Coronary artery (tissue), 2 donors: ENCODE results near the gene KLHDC8A.

ENCODE experiments used
- DNase-seq: peaks from one replicate; pipeline ENCODE4 v3.0.0-alpha.2; 2017; ENCODE audit warnings: low spot score
- H3K27ac ChIP-seq, 2 donors: fragments of 200-600 bp; sonication (generic); one replicate each; pipeline ENCODE4 v1.5.1; 2016 to 2019
- H3K4me3 ChIP-seq: fragments of 200-600 bp; sonication (generic); 2 replicates; pipeline ENCODE4 v1.5.1; 2016; ENCODE audit warnings: mild to moderate bottlenecking, moderate library complexity
- TF ChIP-seq, protein P1 (sequence below): fragments of 200-600 bp; sonication (generic); IDR thresholded peaks from one replicate; pipeline ENCODE4 v1.5.1; 2019; ENCODE audit warnings: antibody characterized with exemption

Gene KLHDC8A

GRCh38 chr1:205335692-205336091 lies 21.0 kb downstream of the KLHDC8A start:
- no peak for DNase-seq
- Histone ChIP-seq H3K4me3 (no peak overlapping the region), H3K27ac (no peak overlapping the region)
- TF ChIP-seq, protein P1, sequence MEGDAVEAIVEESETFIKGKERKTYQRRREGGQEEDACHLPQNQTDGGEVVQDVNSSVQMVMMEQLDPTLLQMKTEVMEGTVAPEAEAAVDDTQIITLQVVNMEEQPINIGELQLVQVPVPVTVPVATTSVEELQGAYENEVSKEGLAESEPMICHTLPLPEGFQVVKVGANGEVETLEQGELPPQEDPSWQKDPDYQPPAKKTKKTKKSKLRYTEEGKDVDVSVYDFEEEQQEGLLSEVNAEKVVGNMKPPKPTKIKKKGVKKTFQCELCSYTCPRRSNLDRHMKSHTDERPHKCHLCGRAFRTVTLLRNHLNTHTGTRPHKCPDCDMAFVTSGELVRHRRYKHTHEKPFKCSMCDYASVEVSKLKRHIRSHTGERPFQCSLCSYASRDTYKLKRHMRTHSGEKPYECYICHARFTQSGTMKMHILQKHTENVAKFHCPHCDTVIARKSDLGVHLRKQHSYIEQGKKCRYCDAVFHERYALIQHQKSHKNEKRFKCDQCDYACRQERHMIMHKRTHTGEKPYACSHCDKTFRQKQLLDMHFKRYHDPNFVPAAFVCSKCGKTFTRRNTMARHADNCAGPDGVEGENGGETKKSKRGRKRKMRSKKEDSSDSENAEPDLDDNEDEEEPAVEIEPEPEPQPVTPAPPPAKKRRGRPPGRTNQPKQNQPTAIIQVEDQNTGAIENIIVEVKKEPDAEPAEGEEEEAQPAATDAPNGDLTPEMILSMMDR: peak; percentile 78

DNA sequence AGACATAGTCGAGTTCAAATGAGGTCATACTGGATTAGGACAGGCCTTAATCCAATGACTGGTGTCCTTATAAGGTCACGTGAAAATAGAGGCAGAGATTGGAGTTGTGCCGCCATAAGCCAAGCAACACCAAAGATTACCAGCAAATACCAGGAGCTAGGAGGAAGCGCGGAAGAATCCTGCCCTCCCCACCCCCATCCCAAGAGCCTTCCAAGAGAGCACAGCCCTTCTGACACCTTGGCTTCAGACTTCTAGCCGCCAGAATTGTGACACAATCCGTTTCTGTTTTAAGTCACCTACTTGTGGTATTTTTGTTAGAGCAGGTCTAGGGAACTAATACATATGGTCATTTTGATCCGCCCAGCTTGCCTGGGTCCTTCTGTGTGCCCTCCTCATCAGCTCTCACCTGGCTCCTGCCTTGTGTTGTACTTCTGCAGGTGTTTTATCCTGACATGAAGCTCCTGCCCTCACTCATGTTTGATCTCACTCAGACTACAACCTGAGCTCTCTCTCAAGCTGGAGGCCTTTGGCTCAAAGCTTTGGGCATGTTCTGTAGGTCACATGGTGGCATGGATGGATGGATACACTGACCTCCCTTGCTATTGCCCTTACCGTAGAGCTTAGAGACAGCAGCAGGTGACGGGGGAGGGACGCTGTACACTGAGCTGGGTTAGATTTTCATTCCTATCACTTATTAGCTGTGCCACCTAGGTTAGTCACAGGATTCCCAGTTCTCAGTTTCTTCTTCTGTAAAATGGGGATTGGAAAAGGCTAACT lies 24.5 kb downstream of the KLHDC8A start:
- Histone ChIP-seq H3K4me3 (no peak overlapping the region), H3K27ac (no peak overlapping the region)
- DNase-seq: no peak
- TF ChIP-seq, protein P1: no peak

DNA sequence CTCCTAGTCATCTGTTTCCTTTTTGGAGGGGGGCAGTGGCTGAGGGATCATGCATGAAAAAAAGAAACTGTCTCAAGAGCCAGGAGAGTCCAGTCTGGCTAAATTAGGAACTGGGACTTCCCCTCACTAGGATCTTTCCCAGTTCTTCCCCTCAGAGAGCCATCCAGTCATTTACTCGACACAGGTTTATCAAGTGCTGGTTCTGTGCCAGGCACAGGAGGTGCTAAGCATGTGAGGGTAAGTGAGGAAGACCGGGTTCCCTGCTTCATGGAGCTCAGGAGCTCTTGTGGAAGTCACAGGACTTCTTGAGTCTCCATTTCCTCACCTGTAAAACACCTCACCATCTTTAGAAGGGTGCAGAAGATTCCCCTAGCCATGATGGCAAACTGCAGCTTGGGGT lies 26.6 kb downstream of the KLHDC8A start:
- H3K4me3 ChIP-seq: no peak overlapping the region
- no peak overlapping the region for H3K27ac ChIP-seq
- no peak for DNase-seq
- TF ChIP-seq, protein P1: no peak

DNA sequence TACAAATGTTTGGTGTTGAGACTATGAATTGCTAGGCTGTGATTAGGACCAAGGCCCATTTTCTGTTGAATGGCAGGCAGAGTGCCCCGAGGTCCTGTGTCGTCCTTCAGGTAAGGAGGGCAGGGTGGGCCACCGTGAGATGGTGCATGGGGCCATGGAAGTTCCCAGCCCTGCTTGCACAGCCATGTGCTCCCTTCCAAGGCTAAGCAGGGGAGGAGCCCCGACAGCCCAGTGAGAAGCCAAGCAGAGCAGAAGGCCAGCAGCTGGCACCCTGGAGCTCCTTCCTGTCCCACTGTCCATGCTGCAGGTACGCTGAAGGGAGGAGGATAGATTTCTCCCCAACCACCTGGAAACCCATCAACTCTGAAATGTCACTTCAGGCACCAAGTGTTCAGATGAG lies 27.0 kb downstream of the KLHDC8A start:
- TF ChIP-seq, protein P1: no peak
- DNase-seq: no peak
- no peak overlapping the region for H3K4me3 ChIP-seq
- H3K27ac ChIP-seq: no peak overlapping the region

- no peak for DNase-seq
These were observed 28.2 kb downstream of the KLHDC8A start for GRCh38 chr1:205328476-205328875.

GRCh38 chr1:205326812-205327466 lies 29.8 kb downstream of the KLHDC8A start:
- TF ChIP-seq, protein P1: no peak
- DNase-seq: no peak
- Histone ChIP-seq H3K4me3 (no peak overlapping the region), H3K27ac (no peak overlapping the region)

More at GRCh38 chr1:205328476-205328875, 28.2 kb downstream of the KLHDC8A start:
- H3K27ac ChIP-seq: no peak overlapping the region
- H3K4me3 ChIP-seq: no peak overlapping the region
- TF ChIP-seq, protein P1: no peak
